Measurements from ENCODE around the gene RPS3. TPM values are rescaled to one million over a fixed set of nuclear protein-coding genes. Genes with fewer than 3 reads are reported as not detected.
"Not testable (repeated sequence)": the region's sequence is repeated elsewhere in the genome, so short reads cannot be mapped to it uniquely, and the experiment has no call there.

Gene RPS3
- total RNA-seq, 1 donor from 2014 or later: 1,962 TPM

DNA sequence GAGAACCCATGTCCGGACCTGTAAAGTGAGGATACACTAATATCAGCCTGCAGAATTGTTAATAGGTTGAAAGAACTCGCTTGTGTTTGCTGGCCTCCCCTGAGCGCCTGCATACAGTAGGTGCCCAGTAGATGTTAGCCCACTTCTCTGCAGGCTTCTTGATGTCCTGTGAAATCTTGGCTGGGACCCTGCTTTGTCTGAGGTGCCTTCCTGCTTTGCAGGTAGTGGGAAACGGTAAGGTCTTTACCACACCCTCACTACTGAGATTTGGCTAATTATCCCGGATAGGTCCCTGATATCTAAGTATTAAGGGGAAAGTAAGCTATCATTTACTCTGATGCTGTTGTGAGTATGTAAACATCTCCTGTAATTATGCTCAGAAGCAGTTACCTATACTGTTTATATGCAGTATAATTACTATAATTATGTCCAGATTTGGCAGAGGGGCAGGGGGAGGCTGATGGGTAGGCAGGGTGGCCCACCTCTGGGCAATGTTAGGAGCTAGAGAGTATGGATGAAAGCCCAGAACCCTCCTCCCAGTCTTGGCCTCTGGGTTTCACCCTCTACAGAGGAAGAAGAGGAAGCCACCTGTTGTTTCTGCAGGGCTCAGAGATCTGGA, 46.6 kb upstream of the RPS3 start:
- peak overlapping the region; percentile 79 for H3K4me3 ChIP-seq
- Mint-ChIP-seq H3K27me3 (ENCODE audit: insufficient read depth, low read depth) (peaks cover 18% of the 10 kb centered on the region), H3K4me1 (peaks cover 26% of the 10 kb centered on the region), H3K27ac (no peak overlapping the region), H3K4me3 (peak overlapping the region; percentile 86), H3K9me3 (no peaks in the 10 kb centered on the region), H3K36me3 (no peaks in the 10 kb centered on the region)
- H2AFZ ChIP-seq (replicated peaks): no peak overlapping the region
- no peak overlapping the region for H3K27ac ChIP-seq
- no peak overlapping the region for H3K9ac ChIP-seq
- H3K9me3 ChIP-seq (ENCODE audit: low read depth): no peaks in the 10 kb centered on the region
- TF ChIP-seq, protein P1, sequence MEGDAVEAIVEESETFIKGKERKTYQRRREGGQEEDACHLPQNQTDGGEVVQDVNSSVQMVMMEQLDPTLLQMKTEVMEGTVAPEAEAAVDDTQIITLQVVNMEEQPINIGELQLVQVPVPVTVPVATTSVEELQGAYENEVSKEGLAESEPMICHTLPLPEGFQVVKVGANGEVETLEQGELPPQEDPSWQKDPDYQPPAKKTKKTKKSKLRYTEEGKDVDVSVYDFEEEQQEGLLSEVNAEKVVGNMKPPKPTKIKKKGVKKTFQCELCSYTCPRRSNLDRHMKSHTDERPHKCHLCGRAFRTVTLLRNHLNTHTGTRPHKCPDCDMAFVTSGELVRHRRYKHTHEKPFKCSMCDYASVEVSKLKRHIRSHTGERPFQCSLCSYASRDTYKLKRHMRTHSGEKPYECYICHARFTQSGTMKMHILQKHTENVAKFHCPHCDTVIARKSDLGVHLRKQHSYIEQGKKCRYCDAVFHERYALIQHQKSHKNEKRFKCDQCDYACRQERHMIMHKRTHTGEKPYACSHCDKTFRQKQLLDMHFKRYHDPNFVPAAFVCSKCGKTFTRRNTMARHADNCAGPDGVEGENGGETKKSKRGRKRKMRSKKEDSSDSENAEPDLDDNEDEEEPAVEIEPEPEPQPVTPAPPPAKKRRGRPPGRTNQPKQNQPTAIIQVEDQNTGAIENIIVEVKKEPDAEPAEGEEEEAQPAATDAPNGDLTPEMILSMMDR (IDR thresholded peaks at IDR 0.05): no peak
- TF ChIP-seq EZH2 (IDR thresholded peaks at IDR 0.05) (no peak), EZH2phosphoT487 (IDR thresholded peaks at IDR 0.05) (no peak)
- DNase-seq (ENCODE audit: low spot score): no peak
- no peaks in the 10 kb centered on the region for H3K79me2 ChIP-seq (ENCODE audit: low read depth)
- peaks cover 25% of the 10 kb centered on the region for H3F3A ChIP-seq (ENCODE audit: low read depth)
- no peak overlapping the region for H3K4me2 ChIP-seq
- H4K20me1 ChIP-seq (ENCODE audit: low read depth): no peaks in the 10 kb centered on the region
- peaks cover 32% of the 10 kb centered on the region for H3K4me1 ChIP-seq
- peaks cover 37% of the 10 kb centered on the region for H3K27me3 ChIP-seq
- no peaks in the 10 kb centered on the region for H3K36me3 ChIP-seq

DNA sequence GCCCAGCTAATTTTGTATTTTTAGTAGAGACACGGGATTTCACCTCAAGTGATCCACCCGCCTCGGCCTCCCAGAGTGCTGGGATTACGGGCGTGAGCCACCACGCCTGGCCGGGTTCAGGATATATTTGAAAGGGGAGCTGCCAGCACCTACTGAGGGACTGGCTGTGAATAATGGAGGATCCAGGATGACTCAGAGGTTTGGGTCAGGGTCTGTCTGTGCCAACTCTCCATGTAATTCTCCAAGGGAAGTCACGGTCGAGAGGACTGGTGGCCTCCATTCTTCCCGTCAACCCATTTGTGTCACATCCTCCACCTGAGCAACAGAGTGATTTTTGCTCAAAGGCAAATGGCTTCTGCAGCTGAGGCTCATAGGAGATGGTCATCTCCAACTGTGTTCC, 44.3 kb upstream of the RPS3 start:
- H3K4me3 ChIP-seq: no peak overlapping the region
- H4K20me1 ChIP-seq (ENCODE audit: low read depth): no peaks in the 10 kb centered on the region
- H3K4me1 Mint-ChIP-seq: peaks cover 13% of the 10 kb centered on the region
- H3K27me3 Mint-ChIP-seq (ENCODE audit: insufficient read depth, low read depth): peaks cover 18% of the 10 kb centered on the region
- H3K9ac ChIP-seq: no peak overlapping the region
- no peak overlapping the region for H2AFZ ChIP-seq (replicated peaks)
- peaks cover 36% of the 10 kb centered on the region for H3K27me3 ChIP-seq
- no peak overlapping the region for H3K4me2 ChIP-seq
- TF ChIP-seq, protein P1 (IDR thresholded peaks at IDR 0.05): no peak
- no peaks in the 10 kb centered on the region for H3K9me3 ChIP-seq (ENCODE audit: low read depth)
- H3K36me3 ChIP-seq: no peaks in the 10 kb centered on the region
- peaks cover 19% of the 10 kb centered on the region for H3F3A ChIP-seq (ENCODE audit: low read depth)
- H3K79me2 ChIP-seq (ENCODE audit: low read depth): no peaks in the 10 kb centered on the region
- H3K9me3 Mint-ChIP-seq: no peaks in the 10 kb centered on the region
- H3K27ac ChIP-seq: no peak overlapping the region
- H3K4me3 Mint-ChIP-seq: no peak overlapping the region
- no peaks in the 10 kb centered on the region for H3K36me3 Mint-ChIP-seq
- DNase-seq (ENCODE audit: low spot score): no peak
- H3K4me1 ChIP-seq: peaks cover 16% of the 10 kb centered on the region
- no peak overlapping the region for H3K27ac Mint-ChIP-seq

DNA sequence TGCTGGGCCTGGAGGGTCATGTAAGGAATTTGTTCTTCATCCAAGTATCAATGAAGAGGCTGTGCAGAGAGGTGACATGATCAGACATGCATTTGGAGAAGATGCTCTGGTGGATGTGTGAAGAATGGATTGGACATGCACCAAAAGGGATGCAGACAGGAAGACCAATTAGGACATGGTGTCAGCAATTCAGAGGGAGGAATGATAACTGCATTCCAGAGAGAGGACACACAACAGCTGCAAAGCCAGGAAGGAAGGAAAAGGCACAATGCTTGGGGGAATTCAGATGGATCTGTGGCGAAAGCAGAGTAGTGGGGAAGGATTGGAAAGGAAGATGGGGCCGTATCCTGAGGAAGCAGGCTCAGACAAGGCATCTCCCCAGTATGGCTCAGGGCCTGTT, 42.7 kb upstream of the RPS3 start:
- Histone ChIP-seq H3K9ac (no peak overlapping the region), H3K79me2 (ENCODE audit: low read depth) (no peaks in the 10 kb centered on the region), H3K4me1 (peaks cover 4% of the 10 kb centered on the region), H2AFZ (replicated peaks) (no peak overlapping the region), H3K9me3 (ENCODE audit: low read depth) (no peaks in the 10 kb centered on the region), H3K4me3 (no peak overlapping the region), H3K4me2 (no peak overlapping the region), H3K27ac (no peak overlapping the region), H3K36me3 (no peaks in the 10 kb centered on the region), H3F3A (ENCODE audit: low read depth) (peaks cover 14% of the 10 kb centered on the region), H3K27me3 (peaks cover 20% of the 10 kb centered on the region), H4K20me1 (ENCODE audit: low read depth) (no peaks in the 10 kb centered on the region)
- H3K27ac Mint-ChIP-seq: no peak overlapping the region
- H3K9me3 Mint-ChIP-seq: no peaks in the 10 kb centered on the region
- no peak overlapping the region for H3K4me3 Mint-ChIP-seq
- H3K27me3 Mint-ChIP-seq (ENCODE audit: insufficient read depth, low read depth): peaks cover 14% of the 10 kb centered on the region
- DNase-seq (ENCODE audit: low spot score): no peak
- TF ChIP-seq EZH2 (IDR thresholded peaks at IDR 0.05): no peak
- TF ChIP-seq EZH2phosphoT487 (IDR thresholded peaks at IDR 0.05): no peak
- TF ChIP-seq, protein P1 (IDR thresholded peaks at IDR 0.05): no peak
- H3K4me1 Mint-ChIP-seq: peaks cover 3% of the 10 kb centered on the region
- no peaks in the 10 kb centered on the region for H3K36me3 Mint-ChIP-seq

DNA sequence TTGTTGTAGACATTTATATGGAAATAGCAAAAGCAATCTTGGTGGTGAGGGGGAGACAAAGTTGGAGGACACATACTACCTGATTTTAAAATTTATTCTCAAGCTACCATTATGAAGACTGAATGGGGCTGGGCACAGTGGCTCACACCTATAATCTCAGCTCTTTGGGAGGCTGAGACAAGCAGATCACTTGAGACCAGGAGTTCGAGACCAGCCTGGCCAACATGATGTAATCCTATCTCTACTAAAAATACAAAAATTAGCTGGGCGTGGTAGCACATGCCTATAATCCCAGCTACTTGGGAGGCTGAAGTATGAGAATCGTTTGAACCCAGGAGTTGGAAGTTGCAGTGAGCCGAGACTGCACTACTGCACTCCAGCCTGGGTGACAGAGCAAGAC, 37.0 kb upstream of the RPS3 start:
- not testable (repeated sequence) for H3K9me3 ChIP-seq (ENCODE audit: low read depth); H3K36me3 Mint-ChIP-seq; H4K20me1 ChIP-seq (ENCODE audit: low read depth); H3K4me1 Mint-ChIP-seq; H3K9ac ChIP-seq; H3K27ac ChIP-seq; H3K36me3 ChIP-seq; DNase-seq (ENCODE audit: low spot score); H3K4me3 ChIP-seq; H3K9me3 Mint-ChIP-seq; H3K27me3 Mint-ChIP-seq (ENCODE audit: insufficient read depth, low read depth); H3K79me2 ChIP-seq (ENCODE audit: low read depth); H3K4me3 Mint-ChIP-seq; H3K27ac Mint-ChIP-seq; H3K4me1 ChIP-seq; H3F3A ChIP-seq (ENCODE audit: low read depth); H3K27me3 ChIP-seq; H2AFZ ChIP-seq (replicated peaks); H3K4me2 ChIP-seq

All from neural progenitor cell (in vitro differentiated cells).